Suprapubic skin (tissue), 4 donors: Measurements from ENCODE around the gene FAM136A. TPM values are rescaled to one million over a fixed set of nuclear protein-coding genes. Genes with fewer than 3 reads are reported as not detected.

Source experiments
- DNase-seq, 2 donors: peaks; one replicate each; pipeline ENCODE4 v3.0.0-alpha.2; 2019; ENCODE audit warnings: low spot score in 2 of 2
- H3K27ac ChIP-seq: fragments of 200-600 bp; sonication (generic); one replicate; pipeline ENCODE4 v1.5.1; 2019
- H3K27me3 ChIP-seq: fragments of 200-600 bp; sonication (generic); one replicate; pipeline ENCODE4 v1.5.1; 2019
- H3K36me3 ChIP-seq: fragments of 200-600 bp; sonication (generic); one replicate; pipeline ENCODE4 v1.5.1; 2019
- H3K4me1 ChIP-seq: fragments of 200-600 bp; sonication (generic); one replicate; pipeline ENCODE4 v1.5.1; 2019
- H3K4me3 ChIP-seq: fragments of 200-600 bp; sonication (generic); one replicate; pipeline ENCODE4 v1.5.1; 2019; ENCODE audit warnings: mild to moderate bottlenecking
- H3K9me3 ChIP-seq: fragments of 200-600 bp; sonication (generic); one replicate; pipeline ENCODE4 v1.5.1; 2019
- CTCF ChIP-seq, 2 donors: fragments of 200-600 bp in 1 of 2; fragments of 450-650 bp in 1 of 2; sonication (generic) in 1 of 2; IDR thresholded peaks; one replicate each; pipeline ENCODE4 v1.5.1; 2016 to 2019; ENCODE audit warnings: antibody characterized with exemption in 2 of 2, mild to moderate bottlenecking in 1 of 2, moderate library complexity in 1 of 2
- EP300 ChIP-seq: sonication (generic); formaldehyde crosslinking; IDR thresholded peaks from one replicate; pipeline ENCODE4 v1.6.1; 2017; ENCODE audit warnings: antibody characterized with exemption
- POLR2A ChIP-seq, 2 donors: fragments of 450-650 bp; IDR thresholded peaks; one replicate each; pipeline ENCODE4 v1.6.1; 2017; ENCODE audit warnings: antibody characterized with exemption in 2 of 2, mild to moderate bottlenecking in 2 of 2, moderate library complexity in 2 of 2
- POLR2AphosphoS5 ChIP-seq, 3 donors: sonication (generic); formaldehyde crosslinking; IDR thresholded peaks; one replicate each; pipeline ENCODE4 v1.6.1; 2017; ENCODE audit warnings: antibody characterized with exemption in 3 of 3
- WGBS: methylation state at CpG from one replicate; pipeline ENCODE4 v1.1.5; 2018; 5-methylcytosine and 5-hydroxymethylcytosine counted together
- total RNA-seq, 4 donors: library from RNA; depleted of rRNA; stranded (reverse); fragments of >200 nt; gene quantifications; one replicate each; pipeline ENCODE4 v1.1.0, GENCODE V29; 2016

The FAM136A gene
- total RNA-seq, 4 donors from 2014 or later, result 20.8 to 30.9 (median 26.4) TPM

- 8% methylated on average over 7 of the region's 7 CpGs for WGBS
- Histone ChIP-seq H3K9me3 (no peaks in the 10 kb centered on the region), H3K4me3 (no peak overlapping the region), H3K27ac (no peak overlapping the region), H3K27me3 (peaks cover 6% of the 10 kb centered on the region), H3K36me3 (no peaks in the 10 kb centered on the region), H3K4me1 (no peaks in the 10 kb centered on the region)
- no peak for DNase-seq
- TF ChIP-seq CTCF (IDR thresholded peaks at IDR 0.05) (peak in 1 of 2 donors; percentile 65), POLR2A (IDR thresholded peaks at IDR 0.05) (no peak), EP300 (no peak), POLR2AphosphoS5 (IDR thresholded peaks at IDR 0.05) (no peak)
These were observed 39.1 kb upstream of the FAM136A start for GRCh38 chr2:70340761-70341476.

GRCh38 chr2:70340075-70340474 lies 38.2 kb upstream of the FAM136A start:
- no peak for TF ChIP-seq POLR2AphosphoS5 (IDR thresholded peaks at IDR 0.05)
- no peak for TF ChIP-seq POLR2A (IDR thresholded peaks at IDR 0.05)
- TF ChIP-seq EP300, result no peak
- no peak for TF ChIP-seq CTCF (IDR thresholded peaks at IDR 0.05)
- Histone ChIP-seq H3K27me3 (peaks cover 4% of the 10 kb centered on the region), H3K36me3 (no peaks in the 10 kb centered on the region), H3K27ac (no peak overlapping the region), H3K4me3 (no peak overlapping the region), H3K9me3 (no peaks in the 10 kb centered on the region), H3K4me1 (no peaks in the 10 kb centered on the region)
- no peak for DNase-seq
- WGBS, result 74% methylated on average over 4 of the region's 4 CpGs

- H3K27me3 ChIP-seq, result no peaks in the 10 kb centered on the region
- TF ChIP-seq EP300 (no peak), POLR2A (IDR thresholded peaks at IDR 0.05) (no peak), CTCF (IDR thresholded peaks at IDR 0.05) (no peak), POLR2AphosphoS5 (IDR thresholded peaks at IDR 0.05) (no peak)
- no peaks in the 10 kb centered on the region for H3K9me3 ChIP-seq
- no peak overlapping the region for H3K4me3 ChIP-seq
- H3K4me1 ChIP-seq, result no peaks in the 10 kb centered on the region
- H3K27ac ChIP-seq, result no peak overlapping the region
- DNase-seq, result no peak
- no peaks in the 10 kb centered on the region for H3K36me3 ChIP-seq
- WGBS, result 60% methylated on average over 4 of the region's 4 CpGs
These were observed 34.7 kb upstream of the FAM136A start for GRCh38 chr2:70336552-70336951.

GRCh38 chr2:70331012-70331411 lies 29.1 kb upstream of the FAM136A start:
- DNase-seq, result no peak
- peaks cover 14% of the 10 kb centered on the region for H3K4me1 ChIP-seq
- WGBS, result 84% methylated on average over 7 of the region's 7 CpGs
- no peaks in the 10 kb centered on the region for H3K9me3 ChIP-seq
- no peaks in the 10 kb centered on the region for H3K36me3 ChIP-seq
- no peak overlapping the region for H3K27ac ChIP-seq
- H3K27me3 ChIP-seq, result no peaks in the 10 kb centered on the region
- H3K4me3 ChIP-seq, result no peak overlapping the region
- no peak for TF ChIP-seq POLR2A (IDR thresholded peaks at IDR 0.05)
- no peak for TF ChIP-seq EP300
- TF ChIP-seq POLR2AphosphoS5 (IDR thresholded peaks at IDR 0.05), result no peak
- TF ChIP-seq CTCF (IDR thresholded peaks at IDR 0.05), result no peak

GRCh38 chr2:70330476-70330875 lies 28.6 kb upstream of the FAM136A start:
- no peak for DNase-seq
- Histone ChIP-seq H3K27me3 (no peaks in the 10 kb centered on the region), H3K36me3 (no peaks in the 10 kb centered on the region), H3K4me1 (peaks cover 14% of the 10 kb centered on the region), H3K27ac (no peak overlapping the region), H3K4me3 (no peak overlapping the region), H3K9me3 (no peaks in the 10 kb centered on the region)
- 79% methylated on average over 3 of the region's 3 CpGs for WGBS
- TF ChIP-seq EP300, result no peak
- no peak for TF ChIP-seq CTCF (IDR thresholded peaks at IDR 0.05)
- no peak for TF ChIP-seq POLR2A (IDR thresholded peaks at IDR 0.05)
- TF ChIP-seq POLR2AphosphoS5 (IDR thresholded peaks at IDR 0.05), result no peak
